ENCODE results near the gene MTA3. TPM values are rescaled to one million over a fixed set of nuclear protein-coding genes. Genes with fewer than 3 reads are reported as not detected.

The MTA3 gene
- total and polyA plus RNA-seq, 9 of the 15 experiments (the other 6 are each of a cell fraction or from before 2014, with no cell fraction given): 12.4 to 39.6 (median 23.5) TPM

- Histone ChIP-seq H3K4me3 (no peak overlapping the region), H3K36me3 (ENCODE audit: control insufficient read depth, insufficient read depth, low read length) (no peaks in the 10 kb centered on the region), H3K9ac (ENCODE audit: insufficient read depth in 1 of 2, low read depth in 2 of 2, low read length in 2 of 2) (no peak overlapping the region), H3K4me2 (ENCODE audit: insufficient read depth, low read length) (no peak overlapping the region), H3K27me3 (ENCODE audit: control insufficient read depth in 2 of 2, insufficient read depth in 2 of 2, low read length in 2 of 2) (peaks cover 11 to 54% of the 10 kb centered on the region in 2 experiments), H3K4me1 (replicated peaks in 1 of 2; ENCODE audit: control insufficient read depth in 2 of 2, insufficient read depth in 2 of 2, low read length in 2 of 2) (peaks cover 0 to 9% of the 10 kb centered on the region in 2 experiments; a peak in 2 of 5 replicates), H3K9me3 (replicated peaks; ENCODE audit: control insufficient read depth, insufficient read depth, low read depth, low read length) (no peaks in the 10 kb centered on the region), H3K79me2 (ENCODE audit: control insufficient read depth, insufficient read depth, low read length) (no peaks in the 10 kb centered on the region), H4K20me1 (replicated peaks; ENCODE audit: control insufficient read depth, insufficient read depth, low read length) (peaks cover 8% of the 10 kb centered on the region), H2AFZ (ENCODE audit: low read depth, low read length) (no peak overlapping the region), H3K27ac (ENCODE audit: extremely low read depth, low read depth, low read length) (no peak overlapping the region), H3K9me1 (ENCODE audit: control insufficient read depth, insufficient read depth, low read length) (no peaks in the 10 kb centered on the region)
- 2% methylated on average over 11 of the region's 11 CpGs for WGBS (ENCODE audit: insufficient coverage, low coverage, missing lambda C conversion rate)
- DNase-seq (ENCODE audit: extremely low read depth in 1 of 4, low spot score in 3 of 4) (peak in 2 of 4 experiments; percentile 5), FAIRE-seq (no peak), ATAC-seq (no peak)
- ChIA-PET CTCF (ENCODE audit: low intra/inter-chr PET ratio) (no interaction called here), POLR2A (interaction anchor here (1.0 to 1.3 kb wide), 3 partner anchors 8 to 12 kb away, joined by 3 to 4 read pairs (median 3); no protein-coding TSS in a partner anchor)
- BruUV-seq (replicated peaks): no TSS peak
- in situ Hi-C loops (cut with MboI): no loop called here
- intact Hi-C loops (cut with micrococcal nuclease): no loop called here
- TF ChIP-seq ZNF449 (CRISPR knock-in tag; IDR thresholded peaks at IDR 0.05): no peak
- no peak for TF ChIP-seq KDM1A (IDR thresholded peaks at IDR 0.05)
- TF ChIP-seq ZNF3 (CRISPR knock-in tag; IDR thresholded peaks at IDR 0.05): no peak
- TF ChIP-seq POLR2B (IDR thresholded peaks at IDR 0.05; ENCODE audit: low read depth, partially characterized antibody): no peak
- TF ChIP-seq MCM2 (IDR thresholded peaks at IDR 0.05; ENCODE audit: low read depth): no peak
- no peak for TF ChIP-seq C11orf30 (IDR thresholded peaks at IDR 0.05; ENCODE audit: low read depth)
- TF ChIP-seq, protein P1, sequence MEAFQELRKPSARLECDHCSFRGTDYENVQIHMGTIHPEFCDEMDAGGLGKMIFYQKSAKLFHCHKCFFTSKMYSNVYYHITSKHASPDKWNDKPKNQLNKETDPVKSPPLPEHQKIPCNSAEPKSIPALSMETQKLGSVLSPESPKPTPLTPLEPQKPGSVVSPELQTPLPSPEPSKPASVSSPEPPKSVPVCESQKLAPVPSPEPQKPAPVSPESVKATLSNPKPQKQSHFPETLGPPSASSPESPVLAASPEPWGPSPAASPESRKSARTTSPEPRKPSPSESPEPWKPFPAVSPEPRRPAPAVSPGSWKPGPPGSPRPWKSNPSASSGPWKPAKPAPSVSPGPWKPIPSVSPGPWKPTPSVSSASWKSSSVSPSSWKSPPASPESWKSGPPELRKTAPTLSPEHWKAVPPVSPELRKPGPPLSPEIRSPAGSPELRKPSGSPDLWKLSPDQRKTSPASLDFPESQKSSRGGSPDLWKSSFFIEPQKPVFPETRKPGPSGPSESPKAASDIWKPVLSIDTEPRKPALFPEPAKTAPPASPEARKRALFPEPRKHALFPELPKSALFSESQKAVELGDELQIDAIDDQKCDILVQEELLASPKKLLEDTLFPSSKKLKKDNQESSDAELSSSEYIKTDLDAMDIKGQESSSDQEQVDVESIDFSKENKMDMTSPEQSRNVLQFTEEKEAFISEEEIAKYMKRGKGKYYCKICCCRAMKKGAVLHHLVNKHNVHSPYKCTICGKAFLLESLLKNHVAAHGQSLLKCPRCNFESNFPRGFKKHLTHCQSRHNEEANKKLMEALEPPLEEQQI (IDR thresholded peaks at IDR 0.05): no peak
- no peak for TF ChIP-seq ZNF316 (IDR thresholded peaks at IDR 0.05)
- no peak for TF ChIP-seq HEY1 (CRISPR knock-in tag; IDR thresholded peaks at IDR 0.05; ENCODE audit: borderline replicate concordance)
- TF ChIP-seq LARP7 (IDR thresholded peaks at IDR 0.05): no peak
- no peak for TF ChIP-seq U2AF2 (optimal IDR thresholded peaks at IDR 0.05; ENCODE audit: low read depth, low read length)
- TF ChIP-seq PHB2 (IDR thresholded peaks at IDR 0.05; ENCODE audit: low read depth): no peak
Observed at GRCh38 chr2:42754021-42754775, 185.8 kb downstream of the MTA3 start.

Measured in K562 (cell line).